HL-60 (cell line): Measurements from ENCODE around the gene BMP7.

Experiments
- DNase-seq, 2 experiments: peaks; one replicate each; pipeline ENCODE4 v3.0.0-alpha.2; 2010 to 2020; ENCODE audit warnings: low read depth in 1 of 2, low spot score in 1 of 2
- H3K27ac ChIP-seq: fragments of 250-450 bp; sonication (Bioruptor Pico); replicated peaks from 2 replicates; pipeline ENCODE4 v1.5.1; 2020; ENCODE audit warnings: mild to moderate bottlenecking, moderate library complexity
- H3K27me3 ChIP-seq: fragments of 250-450 bp; sonication (Bioruptor Pico); 2 replicates; pipeline ENCODE4 v1.5.1; 2021; ENCODE audit warnings: mild to moderate bottlenecking, moderate library complexity; ENCODE audit not compliant: insufficient read depth, poor library complexity, severe bottlenecking
- H3K4me3 ChIP-seq: replicated peaks from 2 replicates; pipeline ENCODE4 v1.5.1; 2011; ENCODE audit warnings: mild to moderate bottlenecking, control low read depth, low read length; ENCODE audit not compliant: insufficient read depth
- GABPA ChIP-seq: IDR thresholded peaks from 2 replicates; pipeline ENCODE4 v1.6.1; 2012; ENCODE audit warnings: low read depth
- POLR2AphosphoS5 ChIP-seq: IDR thresholded peaks from 2 replicates; pipeline ENCODE4 v1.6.1; 2012; ENCODE audit warnings: low read depth
- REST ChIP-seq: IDR thresholded peaks from 2 replicates; pipeline ENCODE4 v1.6.1; 2012; ENCODE audit warnings: low read depth; ENCODE audit not compliant: insufficient replicate concordance
- SPI1 ChIP-seq: IDR thresholded peaks from 2 replicates; pipeline ENCODE4 v1.6.1; 2012; ENCODE audit warnings: low read depth, mild to moderate bottlenecking, borderline replicate concordance
- TF ChIP-seq, protein P1 (sequence below): IDR thresholded peaks from one replicate; pipeline ENCODE4 v1.5.1; 2011; ENCODE audit warnings: low read length, control low read depth, inconsistent platforms; ENCODE audit not compliant: insufficient read depth

The BMP7 gene

GRCh38 chr20:57274846-57275245, 8.4 kb upstream of the BMP7 start:
- H3K27me3 ChIP-seq, result peaks cover 2% of the 10 kb centered on the region
- DNase-seq, result no peak
- no peak overlapping the region for H3K4me3 ChIP-seq
- TF ChIP-seq POLR2AphosphoS5 (no peak), SPI1 (no peak), REST (no peak), GABPA (no peak)
- TF ChIP-seq, protein P1, sequence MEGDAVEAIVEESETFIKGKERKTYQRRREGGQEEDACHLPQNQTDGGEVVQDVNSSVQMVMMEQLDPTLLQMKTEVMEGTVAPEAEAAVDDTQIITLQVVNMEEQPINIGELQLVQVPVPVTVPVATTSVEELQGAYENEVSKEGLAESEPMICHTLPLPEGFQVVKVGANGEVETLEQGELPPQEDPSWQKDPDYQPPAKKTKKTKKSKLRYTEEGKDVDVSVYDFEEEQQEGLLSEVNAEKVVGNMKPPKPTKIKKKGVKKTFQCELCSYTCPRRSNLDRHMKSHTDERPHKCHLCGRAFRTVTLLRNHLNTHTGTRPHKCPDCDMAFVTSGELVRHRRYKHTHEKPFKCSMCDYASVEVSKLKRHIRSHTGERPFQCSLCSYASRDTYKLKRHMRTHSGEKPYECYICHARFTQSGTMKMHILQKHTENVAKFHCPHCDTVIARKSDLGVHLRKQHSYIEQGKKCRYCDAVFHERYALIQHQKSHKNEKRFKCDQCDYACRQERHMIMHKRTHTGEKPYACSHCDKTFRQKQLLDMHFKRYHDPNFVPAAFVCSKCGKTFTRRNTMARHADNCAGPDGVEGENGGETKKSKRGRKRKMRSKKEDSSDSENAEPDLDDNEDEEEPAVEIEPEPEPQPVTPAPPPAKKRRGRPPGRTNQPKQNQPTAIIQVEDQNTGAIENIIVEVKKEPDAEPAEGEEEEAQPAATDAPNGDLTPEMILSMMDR, result no peak
- H3K27ac ChIP-seq, result no peak overlapping the region

- no peak for DNase-seq
- Histone ChIP-seq H3K27me3 (peaks cover 5% of the 10 kb centered on the region), H3K27ac (no peak overlapping the region), H3K4me3 (no peak overlapping the region)
- no peak for TF ChIP-seq REST
- TF ChIP-seq, protein P1, result no peak
- no peak for TF ChIP-seq GABPA
- no peak for TF ChIP-seq SPI1
- TF ChIP-seq POLR2AphosphoS5, result no peak
Observed at GRCh38 chr20:57274299-57274698, 7.9 kb upstream of the BMP7 start.

- H3K27ac ChIP-seq, result no peak overlapping the region
- TF ChIP-seq, protein P1, result no peak
- no peak for TF ChIP-seq POLR2AphosphoS5
- TF ChIP-seq REST, result no peak
- H3K27me3 ChIP-seq, result peaks cover 9% of the 10 kb centered on the region
Observed at GRCh38 chr20:57272883-57273535, 6.6 kb upstream of the BMP7 start.

More at GRCh38 chr20:57272883-57273535, 6.6 kb upstream of the BMP7 start:
- H3K4me3 ChIP-seq, result no peak overlapping the region
- no peak for DNase-seq
